GM18517 (cell line): ENCODE results near the gene ZNF17.
"Not testable (repeated sequence)": the region's sequence is repeated elsewhere in the genome, so short reads cannot be mapped to it uniquely, and the experiment has no call there.

Experiments used
- ATAC-seq: cut with Tn5 transposase; IDR thresholded peaks from one replicate; pipeline ENCODE4 v1.9.1; 2021; ENCODE audit warnings: mild to moderate bottlenecking, moderate library complexity; ENCODE audit not compliant: unreplicated experiment

The ZNF17 gene

DNA sequence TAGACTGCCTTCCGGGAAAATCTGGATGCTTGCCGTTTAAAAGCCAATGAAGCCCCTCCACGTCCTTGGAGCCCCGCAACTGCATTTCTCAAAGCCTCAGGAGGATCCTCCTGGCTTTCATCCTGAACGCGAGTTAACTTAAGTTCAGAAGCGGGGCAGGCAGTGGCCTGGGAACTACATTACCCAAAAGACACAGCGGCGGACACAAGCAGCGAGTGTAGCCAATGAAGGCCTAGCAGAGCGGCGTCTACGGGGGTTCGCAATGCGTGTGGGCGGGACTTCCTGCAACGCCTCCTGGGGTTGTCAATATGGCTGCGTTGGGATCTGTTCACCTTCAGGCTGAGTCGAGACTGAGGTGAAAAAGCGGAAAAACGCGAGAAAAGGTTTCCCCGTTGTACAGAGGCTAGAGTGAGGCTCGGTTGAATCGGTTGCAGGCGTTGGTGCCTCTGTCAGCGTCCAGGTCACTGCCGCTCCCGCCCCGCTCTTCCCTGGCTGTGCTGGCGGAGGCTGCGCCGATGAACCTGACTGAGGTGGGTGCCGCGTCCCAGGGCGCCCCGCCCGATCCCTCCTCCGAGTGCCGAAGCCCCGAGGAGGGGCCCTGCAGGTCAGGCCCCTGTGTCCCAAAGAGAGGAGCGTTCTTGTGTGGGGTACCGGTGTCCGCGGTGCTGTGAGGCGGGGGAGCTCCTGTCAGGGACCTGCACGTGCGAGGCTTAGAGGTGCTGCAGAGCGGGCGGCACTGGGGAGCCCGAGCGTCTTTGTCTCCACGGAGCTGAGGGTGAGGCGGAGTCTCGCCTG, at the start of gene ZNF17:
TSS of gene ZNF17 (plus strand) at position 285 of the 795 bp plus-strand sequence. CDS start 2,455 bp downstream, outside the sequence.
- peak; percentile 94 for ATAC-seq

DNA sequence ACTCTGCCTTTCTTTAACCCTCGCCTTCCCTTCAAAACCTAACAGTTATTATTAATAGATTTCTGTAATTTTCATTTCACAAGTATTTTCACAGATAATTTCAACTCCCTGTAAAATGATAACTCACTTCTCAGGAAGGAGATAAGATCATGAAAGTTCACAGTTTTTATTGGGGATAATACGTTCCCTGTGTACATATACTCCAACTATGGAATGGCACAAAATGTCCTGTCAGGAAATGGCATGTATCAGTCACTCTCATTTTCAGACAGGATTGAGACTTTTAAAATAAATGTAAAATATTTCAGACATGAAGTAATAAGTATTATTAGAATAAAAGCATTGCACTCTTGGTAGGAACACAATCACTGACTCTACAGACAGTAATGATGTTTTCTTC, 48.5 kb upstream of the ZNF17 start:
- no peak for ATAC-seq

DNA sequence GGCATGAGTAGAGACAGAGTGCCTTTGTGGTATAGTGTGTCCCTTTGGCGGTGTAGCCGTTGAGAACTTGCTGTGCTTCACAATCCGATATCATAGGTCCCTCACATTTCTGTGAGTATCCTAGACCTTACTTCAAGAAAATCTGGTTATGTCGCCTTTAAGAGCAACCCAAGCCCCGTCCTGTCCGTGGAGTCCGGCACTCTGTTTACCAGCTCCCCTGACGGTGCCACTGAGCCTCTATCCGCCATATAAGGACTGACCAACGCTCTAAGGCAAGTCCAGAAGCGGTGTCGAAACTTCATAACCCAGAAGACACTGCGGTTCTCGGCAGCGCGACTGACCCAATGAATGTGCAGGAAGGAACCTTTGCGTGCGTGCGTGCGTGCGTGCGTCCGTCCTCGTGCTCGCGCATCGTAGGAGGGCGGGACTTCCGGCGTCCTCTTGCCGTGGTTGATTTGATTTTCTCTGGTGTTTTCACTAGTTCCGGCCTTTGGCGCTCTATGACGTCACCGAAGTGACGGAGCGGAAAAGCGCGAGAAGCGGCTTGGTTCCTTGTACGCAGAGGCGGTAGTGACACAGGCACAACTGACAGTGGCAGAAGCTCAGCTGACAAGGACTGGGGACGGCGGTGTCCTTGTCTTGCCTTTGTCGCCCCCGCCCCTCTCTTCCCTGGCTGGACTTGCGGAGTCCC, 47.8 kb upstream of the ZNF17 start, which contains the start of the genes TRAPPC2B and ZNF547:
TSS of gene TRAPPC2B (plus strand) at position 555 of the 691 bp plus-strand sequence. CDS start 1,283 bp downstream, outside the sequence.
TSS of gene ZNF547 (plus strand) at position 555 of the 691 bp plus-strand sequence. CDS start 5,005 bp downstream, outside the sequence.
- ATAC-seq: peak; percentile 87

DNA sequence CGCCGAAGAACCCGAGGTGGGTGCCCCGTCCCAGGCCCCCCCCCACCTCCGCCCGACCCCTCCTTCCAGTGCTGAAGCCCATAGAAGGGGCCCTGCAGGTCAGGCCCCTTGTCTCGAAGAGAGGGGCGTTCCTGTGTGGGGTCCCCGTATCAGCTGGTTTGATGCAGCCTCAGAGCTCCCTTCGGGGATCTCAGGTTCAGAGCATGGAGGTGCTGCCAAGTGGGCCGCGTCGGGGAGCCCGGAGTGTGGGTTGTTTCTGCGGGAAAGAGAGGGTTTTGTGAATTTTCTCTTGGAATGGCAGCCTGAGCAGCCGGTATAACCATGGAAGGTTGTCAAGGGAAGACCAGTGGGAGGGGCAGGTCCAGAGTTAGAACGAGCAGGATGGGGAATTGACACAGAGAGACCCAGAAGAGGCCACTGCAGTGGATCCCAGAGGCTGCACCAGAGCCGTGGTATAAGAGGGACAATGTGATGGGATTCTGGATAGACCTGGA, 47.2 kb upstream of the ZNF17 start:
- ATAC-seq: no peak

DNA sequence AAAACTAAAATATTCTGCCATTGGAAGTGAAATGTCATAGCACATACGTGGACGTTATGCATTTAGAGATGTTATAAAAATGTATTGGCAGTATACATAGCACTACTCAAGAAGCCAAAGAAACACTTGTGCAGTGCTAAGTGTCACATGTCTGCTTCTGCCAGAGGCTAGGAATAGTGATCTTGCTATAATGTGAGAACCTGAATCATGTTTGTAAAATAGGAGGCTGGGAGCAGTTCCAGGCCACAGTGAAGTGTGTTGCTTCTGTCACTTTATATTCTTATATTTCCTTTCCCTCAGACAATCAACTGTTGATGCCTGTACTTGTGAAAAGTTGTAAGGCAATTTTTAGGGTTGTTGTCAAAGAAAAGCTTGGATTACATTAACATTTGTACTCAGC, 44.2 kb upstream of the ZNF17 start:
- no peak for ATAC-seq

DNA sequence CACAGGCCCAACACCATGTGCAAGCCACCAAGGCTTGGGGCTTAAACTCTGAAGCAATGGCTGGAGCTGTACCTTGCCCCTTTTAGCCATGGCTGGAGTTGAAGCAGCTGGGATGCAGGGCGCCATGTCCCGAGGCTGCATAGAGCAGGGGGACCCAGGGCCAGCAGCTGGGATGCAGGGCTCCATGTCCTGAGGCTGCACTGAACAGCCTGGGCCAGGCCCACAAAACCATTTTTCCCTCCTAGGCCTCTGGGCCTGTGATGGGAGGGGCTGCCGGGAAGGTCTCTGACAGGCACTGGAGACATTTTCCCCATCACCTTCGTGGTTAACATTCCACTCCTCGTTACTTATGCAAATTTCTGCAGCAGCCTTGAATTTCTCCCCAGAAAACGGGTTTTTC, 36.8 kb upstream of the ZNF17 start:
- no peak for ATAC-seq

DNA sequence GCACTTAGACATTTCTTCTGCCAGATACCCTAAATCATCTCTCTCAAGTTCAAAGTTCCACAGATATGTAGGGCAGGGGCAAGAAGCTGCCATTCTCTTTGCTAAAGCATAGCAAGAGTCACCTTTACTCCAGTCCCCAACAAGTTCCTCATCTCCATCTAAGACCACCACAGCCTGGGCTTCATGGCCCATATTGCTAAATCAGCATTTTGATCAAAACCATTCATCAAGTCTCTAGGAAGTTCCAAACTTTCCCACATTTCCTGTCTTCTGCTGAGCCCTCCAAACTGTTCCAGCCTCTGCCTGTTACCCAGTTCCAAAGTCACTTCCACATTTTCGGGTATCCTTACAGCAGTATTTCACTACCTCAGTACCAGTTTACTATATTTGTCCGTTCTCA, 36.3 kb upstream of the ZNF17 start:
- ATAC-seq: not testable (repeated sequence)

DNA sequence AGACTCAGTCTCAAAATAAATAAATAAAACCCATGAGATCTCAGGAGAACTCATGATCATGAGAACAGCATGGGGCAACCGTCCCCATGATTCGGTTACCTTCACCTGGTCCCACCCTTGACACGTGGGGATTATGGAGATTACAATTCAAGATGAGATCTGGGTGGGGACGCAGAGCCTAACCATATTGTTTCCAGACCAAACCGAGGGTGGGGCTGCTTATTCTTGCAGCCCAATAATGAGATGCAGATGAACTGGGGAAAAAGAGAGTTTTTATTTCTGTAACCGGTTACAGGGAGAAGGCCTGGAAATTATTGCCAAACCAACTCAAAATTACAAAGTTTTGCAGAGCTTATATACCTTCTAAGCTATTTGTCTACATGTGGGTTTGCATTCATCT, 34.8 kb upstream of the ZNF17 start:
- no peak for ATAC-seq

DNA sequence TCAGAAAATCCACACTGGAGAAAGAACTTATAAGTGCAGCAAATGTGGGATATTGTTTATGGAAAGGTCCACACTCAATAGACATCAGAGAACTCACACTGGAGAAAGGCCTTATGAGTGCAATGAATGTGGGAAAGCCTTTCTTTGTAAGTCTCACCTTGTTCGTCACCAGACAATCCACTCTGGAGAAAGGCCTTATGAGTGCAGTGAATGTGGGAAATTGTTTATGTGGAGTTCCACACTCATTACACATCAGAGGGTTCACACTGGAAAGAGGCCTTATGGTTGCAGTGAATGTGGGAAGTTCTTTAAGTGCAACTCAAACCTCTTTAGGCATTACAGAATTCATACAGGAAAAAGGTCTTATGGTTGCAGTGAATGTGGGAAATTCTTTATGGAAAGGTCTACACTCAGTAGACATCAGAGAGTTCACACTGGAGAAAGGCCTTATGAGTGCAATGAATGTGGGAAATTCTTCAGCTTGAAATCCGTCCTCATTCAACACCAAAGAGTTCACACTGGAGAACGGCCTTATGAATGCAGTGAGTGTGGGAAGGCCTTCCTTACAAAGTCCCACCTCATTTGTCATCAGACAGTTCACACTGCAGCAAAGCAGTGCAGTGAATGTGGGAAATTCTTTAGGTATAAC, 33.3 kb upstream of the ZNF17 start:
- ATAC-seq: no peak

DNA sequence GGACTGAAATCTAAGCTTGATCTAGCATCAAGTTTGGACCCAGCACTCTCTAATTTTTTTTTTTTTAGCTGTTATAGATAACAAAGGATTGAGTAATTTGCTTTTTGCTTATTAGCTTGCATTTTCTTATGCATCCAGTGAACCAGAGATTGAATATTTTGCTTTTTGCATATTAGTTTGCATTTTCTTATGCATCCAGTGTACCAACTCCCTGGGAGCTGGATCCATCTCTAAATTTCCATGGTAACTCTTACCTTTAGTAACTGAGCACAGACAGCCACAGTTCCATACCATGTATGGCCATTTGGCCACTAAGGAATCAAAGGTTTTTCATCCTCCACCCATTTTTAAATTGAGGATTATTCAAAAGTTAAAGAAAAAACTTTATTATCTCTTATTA, 30.0 kb upstream of the ZNF17 start:
- ATAC-seq: no peak

DNA sequence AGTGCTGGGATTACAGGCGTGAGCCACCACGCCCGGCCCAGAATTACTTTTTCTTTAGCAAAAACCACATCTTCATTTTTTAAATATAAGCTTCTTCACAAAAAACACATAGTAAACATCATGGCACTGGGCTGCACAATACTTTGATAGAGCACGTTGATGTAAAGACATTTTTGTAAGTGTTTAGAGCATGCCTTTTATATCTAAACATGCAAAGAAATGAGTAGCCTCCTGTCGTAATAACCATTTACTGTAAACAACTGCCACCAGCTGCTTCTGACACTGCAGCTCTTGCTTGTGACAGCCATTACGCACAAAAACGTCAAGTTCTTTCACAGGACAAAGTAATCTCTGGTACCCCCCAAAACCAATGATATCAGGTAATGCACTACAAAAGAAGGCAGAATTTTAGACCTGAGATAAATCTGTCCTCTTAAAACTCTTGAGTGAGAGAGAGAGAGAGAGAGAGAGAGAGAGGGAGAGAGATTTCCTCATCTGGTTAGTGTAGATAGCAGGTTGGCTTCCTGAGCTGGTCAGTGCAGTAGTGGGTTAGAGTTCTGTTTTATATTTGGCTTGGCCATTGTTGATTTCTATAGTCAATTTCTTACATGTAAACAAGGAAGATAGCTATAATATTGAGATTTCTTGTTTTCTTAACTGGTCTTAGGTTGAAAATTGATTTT, 28.0 kb upstream of the ZNF17 start:
- ATAC-seq: no peak

DNA sequence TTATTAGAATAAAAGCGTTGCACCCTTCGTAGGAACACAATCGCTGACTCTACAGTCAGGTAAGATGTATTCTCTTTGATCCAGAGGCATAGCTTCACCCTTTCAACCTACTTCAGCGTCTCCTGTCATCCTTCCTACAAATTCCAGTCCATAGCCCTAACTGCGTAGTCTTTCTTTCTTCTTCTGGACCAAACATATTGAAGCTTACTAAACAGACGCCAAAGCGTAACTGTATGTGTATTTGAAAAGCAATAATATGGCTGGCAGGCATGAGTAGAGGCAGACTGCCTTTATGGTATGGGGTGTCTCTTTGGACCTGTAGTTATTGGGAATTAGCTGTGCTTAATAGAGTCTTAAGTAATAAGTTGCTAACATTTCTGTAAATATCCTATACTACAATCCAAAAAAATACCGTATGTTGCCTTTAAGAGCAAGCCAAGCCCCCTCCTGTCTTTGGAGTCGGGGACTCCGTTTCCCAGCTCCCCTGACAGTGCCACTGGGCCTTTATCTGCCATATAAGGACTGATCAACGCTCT, 21.7 kb upstream of the ZNF17 start:
- no peak for ATAC-seq

DNA sequence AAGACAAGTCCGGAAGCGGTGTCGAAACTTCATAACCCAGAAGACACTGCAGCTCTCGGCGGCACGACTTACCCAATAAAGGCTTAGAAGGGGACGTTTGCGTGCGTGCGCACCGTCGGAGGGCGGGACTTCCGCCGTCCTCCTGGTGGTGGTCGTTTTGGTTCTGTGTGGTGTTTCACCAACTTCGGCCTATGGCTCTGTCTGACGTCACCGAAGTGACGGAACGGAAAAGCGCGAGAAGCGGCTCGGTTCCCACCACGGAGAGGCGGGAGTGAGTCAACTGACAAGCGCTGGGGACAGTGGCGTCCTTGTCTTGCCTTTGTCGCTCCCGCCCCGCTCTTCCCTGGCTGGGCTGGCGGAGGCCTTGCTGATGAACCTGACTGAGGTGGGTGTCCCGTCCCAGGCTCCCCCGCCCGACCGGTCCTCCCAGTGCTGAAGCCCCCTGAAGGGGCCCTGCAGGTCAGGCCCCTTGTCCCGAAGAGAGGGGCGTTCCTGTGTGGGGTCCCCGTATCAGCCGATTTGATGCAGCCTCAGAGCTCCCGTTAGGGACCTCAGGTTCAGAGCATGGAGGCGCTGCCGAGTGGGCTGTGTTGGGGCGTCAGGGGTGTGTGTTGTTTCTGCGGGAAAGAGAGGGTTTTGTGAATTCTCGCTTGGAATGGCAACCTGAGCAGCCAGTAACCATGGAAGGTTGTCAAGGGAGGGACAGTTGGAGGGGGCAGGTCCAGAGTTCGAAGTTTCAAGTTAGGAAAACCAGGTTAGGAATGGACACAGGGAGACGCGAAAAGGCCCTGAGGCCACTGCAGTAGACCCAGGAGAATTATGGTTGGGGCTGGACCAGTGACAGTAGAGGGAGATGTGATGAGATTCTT, 21.0 kb upstream of the ZNF17 start, which contains the start of gene ZNF548:
TSS of gene ZNF548 (plus strand) at position 125 of the 869 bp plus-strand sequence. CDS start at position 371, 246 bp downstream.
- ATAC-seq: peak; percentile 97

DNA sequence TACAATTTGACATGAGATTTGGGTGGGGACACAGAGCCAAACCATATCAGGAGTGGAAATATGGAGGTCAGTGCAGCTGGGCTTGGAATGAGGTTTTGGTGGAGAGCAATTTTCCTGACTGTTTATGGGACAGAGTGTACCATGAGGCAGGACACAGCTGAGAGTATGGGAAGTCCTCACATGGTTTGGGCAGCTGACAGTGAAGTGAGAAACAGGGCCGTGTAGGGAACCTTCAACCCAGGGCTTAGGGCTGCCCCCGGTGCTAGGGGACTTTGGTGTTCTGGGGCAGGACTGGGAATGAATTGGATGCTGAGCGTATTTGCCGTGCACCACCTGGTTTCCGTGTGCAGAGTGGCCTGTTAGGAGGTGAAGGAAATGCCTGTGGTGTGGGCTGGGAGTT, 15.3 kb upstream of the ZNF17 start:
- no peak for ATAC-seq

DNA sequence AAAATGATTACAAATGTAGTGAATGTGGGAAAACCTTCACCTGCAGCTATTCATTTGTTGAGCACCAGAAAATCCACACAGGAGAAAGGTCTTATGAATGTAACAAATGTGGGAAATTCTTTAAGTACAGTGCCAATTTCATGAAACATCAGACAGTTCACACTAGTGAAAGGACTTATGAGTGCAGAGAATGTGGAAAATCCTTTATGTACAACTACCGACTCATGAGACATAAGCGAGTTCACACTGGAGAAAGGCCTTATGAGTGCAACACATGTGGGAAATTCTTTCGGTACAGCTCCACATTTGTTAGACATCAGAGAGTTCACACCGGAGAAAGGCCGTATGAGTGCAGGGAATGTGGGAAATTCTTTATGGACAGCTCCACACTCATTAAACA, 12.1 kb upstream of the ZNF17 start:
- no peak for ATAC-seq

DNA sequence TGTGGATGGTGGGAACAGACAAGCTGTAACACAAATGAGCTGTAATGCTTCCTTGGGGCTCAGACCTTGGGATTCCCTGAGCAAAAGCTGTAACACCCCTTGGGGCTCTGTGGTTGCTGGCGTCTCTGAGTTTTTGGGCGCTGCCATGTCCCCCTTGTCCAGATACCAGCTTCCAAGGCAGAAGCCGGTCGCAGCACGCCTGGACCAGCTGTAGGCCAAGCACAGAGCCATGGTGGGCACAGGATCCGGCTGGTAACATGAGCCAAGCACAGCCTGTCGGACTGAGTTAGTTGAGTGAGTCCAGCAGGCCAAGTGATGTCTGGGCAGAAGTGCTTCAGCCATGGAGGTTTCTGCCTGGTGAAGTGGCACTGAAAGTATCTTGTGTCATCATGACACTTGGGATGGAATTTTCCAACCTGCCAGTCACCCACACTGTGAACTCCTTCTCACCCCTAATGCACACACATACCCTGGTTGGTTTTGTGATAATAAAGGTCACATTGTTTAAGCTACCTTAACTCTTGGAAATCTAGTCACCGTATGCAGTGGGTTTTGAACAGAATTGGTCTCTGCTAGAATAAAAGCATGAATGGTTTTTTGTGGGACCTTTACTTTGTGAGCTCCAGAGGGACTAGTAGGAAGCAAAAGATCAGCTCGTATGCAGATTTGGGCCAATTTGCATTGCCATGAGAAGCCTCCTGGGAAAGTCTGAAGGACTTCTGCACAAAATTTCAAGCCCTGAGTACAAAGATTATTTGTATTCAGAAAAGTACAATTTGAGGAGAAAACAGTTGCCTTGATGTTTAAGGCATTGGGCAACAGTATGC, 7.0 kb upstream of the ZNF17 start:
- no peak for ATAC-seq

DNA sequence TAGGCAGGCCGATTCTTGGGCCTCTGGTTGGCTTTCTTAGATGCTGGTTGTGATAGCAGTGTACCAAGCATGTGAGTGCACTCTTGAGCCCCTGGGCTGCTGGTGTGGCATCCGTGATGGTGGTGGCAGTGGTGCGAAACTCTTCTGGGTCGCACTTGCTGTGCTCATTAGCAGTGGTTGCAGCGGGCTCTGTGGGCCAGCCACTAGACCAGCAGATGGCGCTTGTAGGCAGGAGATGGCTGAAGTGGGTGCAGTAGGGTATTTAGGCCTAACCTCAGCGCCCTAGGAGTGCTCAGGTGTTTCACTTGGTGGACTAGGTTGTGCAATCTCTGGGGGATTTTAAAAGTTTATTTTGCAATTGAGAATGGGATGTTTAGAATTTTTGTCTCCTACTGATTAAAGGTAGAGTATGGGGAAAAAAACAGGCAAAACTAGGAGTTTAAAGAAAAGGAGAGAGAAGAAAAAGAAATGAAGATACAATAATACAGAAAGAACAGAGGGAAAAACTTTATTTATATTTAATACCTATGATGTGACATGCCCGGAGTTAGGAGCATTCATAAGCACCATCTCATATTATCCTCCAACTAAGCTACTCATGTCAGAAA, 4.3 kb upstream of the ZNF17 start:
- ATAC-seq: no peak

DNA sequence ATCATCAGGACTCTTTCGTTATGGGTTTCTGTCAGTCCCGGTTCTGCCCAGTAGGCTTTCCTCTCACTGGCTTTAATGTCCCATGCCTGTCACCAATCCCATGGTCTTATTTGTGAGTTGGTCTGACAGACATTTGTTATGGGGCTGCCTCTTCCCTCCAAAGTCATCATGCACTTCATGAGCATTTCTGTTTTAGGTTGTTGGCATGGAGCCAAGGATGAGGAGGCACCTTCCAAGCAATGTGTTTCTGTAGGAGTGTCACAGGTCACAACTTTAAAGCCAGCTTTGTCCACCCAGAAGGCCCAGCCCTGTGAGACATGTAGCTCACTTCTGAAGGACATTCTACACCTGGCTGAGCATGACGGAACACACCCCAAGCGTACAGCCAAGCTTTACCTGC, 8.5 kb downstream of the ZNF17 start:
- no peak for ATAC-seq
